ENCODE results near the gene DNMT1.
"Not testable (repeated sequence)": the region's sequence is repeated elsewhere in the genome, so short reads cannot be mapped to it uniquely, and the experiment has no call there.

The DNMT1 gene

GRCh38 chr19:10194500-10195198 lies at the start of gene DNMT1:
DNMT1 (minus strand) TSS chr19:10194953; CDS start chr19:10194899, 54 bp downstream.
- DNase-seq (ENCODE audit: low spot score), result peak; percentile 96

GRCh38 chr19:10243606-10244005 lies 48.9 kb upstream of the DNMT1 start:
- no peak for DNase-seq (ENCODE audit: low spot score)

- DNase-seq (ENCODE audit: low spot score), result not testable (repeated sequence)
These were observed 47.2 kb upstream of the DNMT1 start for GRCh38 chr19:10241826-10242449.

- DNase-seq (ENCODE audit: low spot score), result no peak
These were observed 43.5 kb upstream of the DNMT1 start for GRCh38 chr19:10238172-10238783.

DNA sequence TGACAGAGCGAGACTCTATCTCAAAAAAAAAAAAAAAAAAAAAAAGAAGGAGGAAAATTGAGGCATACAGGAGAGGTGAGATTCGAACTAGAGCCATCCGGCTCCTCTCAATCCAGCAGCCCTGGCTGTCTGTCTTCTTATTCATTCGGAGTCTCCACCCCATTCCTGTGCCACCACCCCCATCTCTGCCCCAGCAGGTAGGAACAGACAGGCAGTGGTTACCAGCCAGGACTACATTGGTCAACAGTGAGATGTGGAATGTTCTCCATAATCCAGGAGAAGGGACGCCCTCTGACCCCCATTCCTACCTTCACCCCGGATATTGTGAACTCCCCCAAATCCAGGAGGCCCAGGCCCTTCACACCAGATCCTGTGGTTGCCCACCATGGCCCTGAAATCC lies 42.9 kb upstream of the DNMT1 start:
- no peak for DNase-seq (ENCODE audit: low spot score)

DNA sequence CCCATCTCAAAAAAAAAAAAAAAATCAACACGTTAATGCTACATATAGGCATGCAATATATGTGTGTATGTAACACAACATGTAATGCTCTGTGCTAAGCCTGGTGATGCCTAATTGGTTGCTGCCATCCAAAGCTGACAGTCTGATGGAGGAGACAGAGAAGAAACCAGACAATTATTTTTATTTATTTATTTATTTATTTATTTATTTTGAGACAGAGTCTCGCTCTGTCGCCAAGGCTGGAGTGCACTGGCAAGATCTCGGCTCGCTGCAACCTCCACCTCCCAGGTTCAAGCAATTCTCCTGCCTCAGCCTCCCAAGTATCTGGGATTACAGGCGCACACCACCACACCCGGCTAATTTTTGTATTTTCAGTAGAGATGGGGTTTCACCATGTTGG lies 40.7 kb upstream of the DNMT1 start:
- not testable (repeated sequence) for DNase-seq (ENCODE audit: low spot score)

- DNase-seq (ENCODE audit: low spot score), result no peak
These were observed 40.2 kb upstream of the DNMT1 start for GRCh38 chr19:10235003-10235402.

GRCh38 chr19:10233946-10234345 lies 39.2 kb upstream of the DNMT1 start:
- DNase-seq (ENCODE audit: low spot score), result no peak

GRCh38 chr19:10231612-10232228 lies 37.0 kb upstream of the DNMT1 start:
- no peak for DNase-seq (ENCODE audit: low spot score)

DNA sequence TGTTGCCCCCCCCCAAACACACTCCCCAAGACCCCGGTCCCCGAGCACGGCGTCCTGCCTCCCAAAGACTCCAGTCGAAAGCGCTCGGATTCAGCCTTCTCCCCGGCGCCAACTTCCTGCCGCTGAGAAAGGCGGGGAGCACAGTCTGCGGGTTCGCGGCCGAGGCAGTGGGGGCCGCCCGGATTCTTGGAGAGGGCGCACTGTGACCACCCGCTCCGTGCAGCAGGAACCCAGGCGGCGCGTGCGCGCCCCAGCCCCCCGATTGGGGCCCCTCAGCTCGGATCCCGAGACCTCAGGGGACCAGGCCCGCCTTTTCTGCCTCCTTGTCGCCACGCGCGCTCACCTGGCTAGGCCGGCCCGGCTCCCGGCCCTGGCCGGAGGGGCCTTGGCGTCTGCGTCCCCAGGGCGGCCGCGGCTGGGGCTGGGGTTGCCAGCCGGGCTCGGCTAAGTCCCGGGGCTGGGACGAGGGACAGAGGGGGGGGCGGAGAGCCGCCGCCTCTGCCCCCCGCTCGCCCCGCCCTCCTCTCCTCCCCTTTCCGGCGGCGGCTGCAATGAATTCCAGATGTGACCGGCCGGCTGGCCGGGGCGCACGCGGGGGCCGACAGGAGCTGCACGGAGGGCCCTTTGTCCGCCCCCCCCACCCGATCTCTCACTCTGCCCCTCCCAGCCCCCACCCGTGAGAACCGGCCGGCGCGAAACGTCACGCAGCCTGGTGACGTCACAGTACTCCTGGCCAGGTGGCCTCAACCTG lies 36.3 kb upstream of the DNMT1 start, which contains the start of gene S1PR2:
S1PR2 (minus strand) TSS at position 471 of the 751 bp plus-strand sequence. CDS start 6,426 bp downstream, outside the sequence.
- peak; percentile 28 for DNase-seq (ENCODE audit: low spot score)

DNA sequence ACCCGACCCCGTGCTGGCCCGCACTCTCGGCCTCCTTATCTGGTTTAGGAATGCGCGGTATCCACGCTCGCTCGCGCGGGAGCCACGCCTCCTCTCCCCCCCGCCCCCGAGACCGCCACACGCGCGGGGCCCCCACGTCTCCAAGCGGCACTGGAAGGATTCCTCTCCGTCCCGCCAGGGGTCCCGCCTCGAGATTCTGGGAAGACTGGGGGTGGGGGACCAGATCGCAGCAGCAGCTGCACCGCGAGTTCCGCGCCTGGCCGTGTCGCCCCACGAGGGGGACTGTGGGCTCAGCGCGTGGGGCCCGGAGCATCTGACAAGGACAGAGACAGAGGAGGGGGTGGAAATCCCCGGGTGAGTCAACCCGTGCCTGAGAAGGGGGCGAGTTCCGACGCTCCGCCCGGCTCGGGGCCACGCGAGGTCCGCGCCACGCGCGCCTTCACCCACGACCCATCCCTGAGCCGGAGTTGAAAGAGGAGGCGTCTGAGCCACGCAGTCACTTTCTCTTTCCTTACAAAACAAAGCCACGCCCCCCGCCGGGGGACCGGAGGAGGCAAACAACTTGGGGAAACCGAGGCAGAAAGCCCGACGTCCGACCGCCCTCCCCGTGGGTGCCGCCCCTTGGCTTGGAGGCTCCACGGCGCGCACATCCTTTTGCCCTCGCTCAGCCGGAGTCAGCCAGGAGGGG lies 35.6 kb upstream of the DNMT1 start:
- no peak for DNase-seq (ENCODE audit: low spot score)

GRCh38 chr19:10228920-10229319 lies 34.2 kb upstream of the DNMT1 start:
- DNase-seq (ENCODE audit: low spot score), result no peak

- DNase-seq (ENCODE audit: low spot score), result no peak
These were observed 33.6 kb upstream of the DNMT1 start for GRCh38 chr19:10228393-10228792.

DNA sequence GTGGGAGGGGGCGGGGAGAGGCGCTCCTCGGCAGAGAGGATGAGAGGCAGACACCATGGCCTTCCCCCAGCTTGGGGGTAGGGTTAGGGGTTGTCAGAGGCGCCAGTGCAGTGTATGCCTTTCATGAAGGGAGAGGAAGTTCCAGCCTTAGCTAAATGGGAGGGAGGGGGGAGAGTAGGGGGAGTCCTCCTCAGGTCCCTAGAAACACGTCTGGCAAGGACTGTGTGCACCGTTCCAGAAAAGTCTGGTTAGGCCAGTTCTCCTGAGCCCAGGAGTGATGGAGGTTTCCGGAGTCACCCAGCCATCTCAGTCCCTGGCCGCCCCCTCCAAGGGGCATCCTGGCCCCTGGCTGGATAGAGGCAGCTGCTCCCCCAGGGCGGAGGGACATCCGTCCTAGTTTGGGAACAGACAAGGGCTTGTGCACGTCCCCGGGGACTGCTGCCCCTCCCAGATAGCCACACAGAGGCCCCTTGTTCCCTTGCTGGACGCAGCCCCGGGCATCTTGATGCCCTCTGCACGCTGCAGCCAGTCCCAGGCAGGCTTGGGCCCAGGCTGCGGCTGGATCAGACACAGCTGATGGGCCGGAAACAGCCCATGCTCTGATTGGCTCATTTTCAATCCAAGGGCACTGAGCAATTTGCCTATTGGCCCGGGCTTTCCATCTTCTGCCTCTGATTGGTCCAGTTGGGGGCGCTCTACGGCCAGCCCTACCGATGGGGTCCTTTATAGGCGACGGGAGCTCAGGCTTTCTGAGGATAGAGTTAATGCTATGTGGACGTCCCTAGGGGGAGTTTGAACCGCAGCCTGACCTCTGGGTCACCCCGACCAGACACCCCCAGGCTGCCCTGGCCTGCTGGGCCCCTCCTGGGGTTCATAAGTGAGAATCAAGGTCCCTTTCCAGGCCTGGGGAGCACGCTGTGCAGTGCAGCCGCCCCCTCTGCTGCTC lies 32.5 kb upstream of the DNMT1 start:
- DNase-seq (ENCODE audit: low spot score), result peak; percentile 99

- DNase-seq (ENCODE audit: low spot score), result peak; percentile 55
These were observed 31.7 kb upstream of the DNMT1 start for GRCh38 chr19:10226376-10227025.

DNA sequence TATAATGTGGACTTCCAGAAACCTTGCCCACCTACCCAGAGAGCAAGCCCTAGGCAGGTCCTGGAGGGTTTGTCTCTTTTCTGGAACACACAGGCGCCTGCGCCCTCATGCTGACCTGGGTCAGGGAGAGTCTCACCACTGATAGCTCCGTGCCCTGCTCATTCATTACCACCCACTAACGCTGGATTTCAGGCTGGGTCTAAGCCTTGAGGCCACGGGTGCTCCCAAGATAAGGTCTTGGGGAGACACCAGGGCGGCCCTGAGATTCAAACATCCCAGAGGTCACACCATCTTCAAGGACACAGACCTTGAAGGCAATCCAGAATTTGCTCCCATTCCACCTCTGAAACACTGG lies 31.2 kb upstream of the DNMT1 start:
- DNase-seq (ENCODE audit: low spot score), result no peak

DNA sequence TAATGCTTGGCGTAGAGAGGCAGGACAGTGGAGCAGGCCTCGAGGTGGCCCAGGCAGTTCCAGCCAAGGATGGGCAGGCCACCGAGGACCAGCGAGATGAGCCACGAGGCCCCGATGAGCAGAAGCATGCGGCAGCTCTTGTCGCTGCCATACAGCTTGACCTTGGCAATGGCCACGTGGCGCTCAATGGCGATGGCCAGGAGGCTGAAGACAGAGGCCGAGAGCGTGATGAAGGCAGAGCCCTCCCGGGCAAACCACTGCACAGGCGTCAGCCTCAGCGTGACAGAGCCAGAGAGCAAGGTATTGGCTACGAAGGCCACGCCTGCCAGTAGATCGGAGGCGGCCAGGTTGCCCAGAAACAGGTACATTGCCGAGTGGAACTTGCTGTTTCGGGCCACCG lies 29.6 kb upstream of the DNMT1 start:
- DNase-seq (ENCODE audit: low spot score), result no peak

- DNase-seq (ENCODE audit: low spot score), result no peak
These were observed 28.9 kb upstream of the DNMT1 start for GRCh38 chr19:10223488-10224213.
